GM12873 (cell line): Measurements from ENCODE around the gene IFI27.

Experiments used
- CTCF ChIP-seq: IDR thresholded peaks from 2 replicates; pipeline ENCODE4 v1.5.1; 2012; ENCODE audit warnings: low read depth, mild to moderate bottlenecking, moderate library complexity, low read length, control low read depth; ENCODE audit not compliant: insufficient read depth; ENCODE audit errors: missing control alignments

Gene IFI27

GRCh38 chr14:94161058-94161457, 50.5 kb downstream of the IFI27 start:
- no peak for TF ChIP-seq CTCF

- TF ChIP-seq CTCF = no peak
Measured at GRCh38 chr14:94161981-94162380, 51.4 kb downstream of the IFI27 start.

GRCh38 chr14:94162466-94162865, 51.9 kb downstream of the IFI27 start:
- no peak for TF ChIP-seq CTCF

GRCh38 chr14:94163796-94164195, 53.3 kb downstream of the IFI27 start:
- no peak for TF ChIP-seq CTCF

- no peak for TF ChIP-seq CTCF
Measured at GRCh38 chr14:94164685-94165431, 54.3 kb downstream of the IFI27 start.

- no peak for TF ChIP-seq CTCF
Measured at GRCh38 chr14:94165744-94166143, 55.2 kb downstream of the IFI27 start.
